NCI-H2196 treated with DMSO at 0.1 percent for 48 hours (cell line): ENCODE measurements around the gene CTDP1.

Source experiments
- DNase-seq: peaks from one replicate; lab custom pipeline; 2025; ENCODE audit not compliant: unreplicated experiment; lab: John Stamatoyannopoulos, UW

Gene CTDP1

GRCh38 chr18:79644006-79644665 lies 35.5 kb upstream of the CTDP1 start:
- peak; percentile 70 for DNase-seq

GRCh38 chr18:79644666-79645057 lies 34.9 kb upstream of the CTDP1 start:
- DNase-seq = no peak

DNA sequence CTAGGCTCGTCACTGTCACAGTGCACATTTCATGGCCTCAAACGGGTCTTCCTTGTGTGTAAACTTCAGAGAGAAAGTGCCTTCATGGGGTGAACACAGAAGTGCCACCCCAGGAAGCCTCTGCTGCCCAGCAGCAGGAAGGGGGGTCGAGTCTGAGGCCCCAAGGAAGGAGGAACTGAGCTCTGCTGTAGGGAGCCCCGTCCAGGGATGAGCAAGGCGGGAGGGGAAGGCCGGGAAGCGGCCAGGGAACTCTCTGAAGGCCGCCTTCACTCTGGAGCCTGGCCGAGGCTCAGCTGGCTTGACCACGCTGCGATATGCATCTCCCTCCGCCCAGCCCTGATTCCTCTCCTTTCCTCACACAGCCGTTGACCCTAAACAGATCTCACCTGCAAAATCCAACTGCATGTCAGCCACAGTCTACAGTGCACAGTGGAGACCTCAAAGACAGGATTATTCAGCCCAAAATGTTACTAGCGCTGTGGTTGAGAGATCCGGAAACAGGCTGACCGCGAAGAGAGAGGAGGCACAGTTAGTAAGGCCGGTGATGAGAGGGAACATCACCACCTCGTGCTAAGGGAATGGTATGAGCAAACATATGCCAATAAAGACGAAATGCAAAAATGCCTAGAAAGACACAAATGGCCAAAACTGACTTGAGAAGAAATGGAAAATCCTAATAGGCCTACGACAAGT lies 34.2 kb upstream of the CTDP1 start:
- no peak for DNase-seq

DNA sequence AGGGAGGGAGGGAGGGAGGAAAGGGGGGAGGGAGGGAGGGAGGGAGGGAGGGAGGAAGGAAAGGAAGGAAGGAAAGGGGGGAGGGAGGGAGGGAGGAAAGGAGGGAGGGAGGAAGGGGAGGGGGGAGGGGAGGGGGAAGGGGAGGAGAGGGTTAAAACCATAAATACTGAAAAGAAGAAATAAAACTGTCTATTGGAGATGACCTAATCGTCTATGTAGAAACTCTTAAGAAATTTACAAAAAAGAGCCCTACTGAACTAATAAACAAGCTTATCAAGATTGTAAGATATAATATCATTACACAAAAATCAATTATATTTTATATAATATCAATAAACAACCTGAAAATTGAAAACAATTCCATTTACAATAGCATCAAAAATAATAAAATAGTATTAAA lies 32.3 kb upstream of the CTDP1 start:
- no peak for DNase-seq

- no peak for DNase-seq
Measured at GRCh38 chr18:79650959-79651358, 28.6 kb upstream of the CTDP1 start.

DNA sequence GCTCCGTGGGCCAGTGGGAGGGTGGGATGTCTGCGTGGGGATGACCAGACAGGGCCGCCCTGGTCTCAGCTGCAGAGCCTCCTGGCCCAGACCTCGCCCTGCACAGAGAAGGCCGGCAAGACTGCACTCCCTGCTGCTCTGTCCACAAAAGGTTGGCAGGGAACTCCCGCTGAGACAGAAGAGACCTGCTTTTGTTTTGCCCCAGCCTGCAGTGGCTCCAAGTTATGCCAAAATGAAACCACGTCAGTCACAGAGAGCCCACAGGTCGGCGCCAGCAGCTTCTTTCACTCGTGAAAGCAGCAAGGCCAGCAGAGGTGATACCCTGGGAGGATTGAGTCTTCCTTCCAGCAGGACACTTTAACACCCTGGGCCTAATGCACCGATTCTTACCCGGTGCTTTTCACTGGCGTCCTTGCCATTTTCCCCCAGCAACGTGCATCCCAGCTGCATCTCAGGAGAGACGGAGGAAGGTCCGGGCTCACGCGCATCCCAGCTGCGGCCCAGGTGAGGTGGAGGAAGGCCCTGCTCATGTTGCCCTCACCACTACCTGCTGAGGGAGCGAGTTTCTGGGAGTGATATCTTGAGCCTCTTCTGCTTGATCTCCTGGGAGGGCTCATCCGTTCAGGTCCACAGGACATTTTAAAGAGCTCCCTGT lies 22.1 kb upstream of the CTDP1 start:
- peak; percentile 37 for DNase-seq

- no peak for DNase-seq
Measured at GRCh38 chr18:79658366-79658765, 21.2 kb upstream of the CTDP1 start.

- DNase-seq = no peak
Measured at GRCh38 chr18:79659733-79660132, 19.9 kb upstream of the CTDP1 start.

DNA sequence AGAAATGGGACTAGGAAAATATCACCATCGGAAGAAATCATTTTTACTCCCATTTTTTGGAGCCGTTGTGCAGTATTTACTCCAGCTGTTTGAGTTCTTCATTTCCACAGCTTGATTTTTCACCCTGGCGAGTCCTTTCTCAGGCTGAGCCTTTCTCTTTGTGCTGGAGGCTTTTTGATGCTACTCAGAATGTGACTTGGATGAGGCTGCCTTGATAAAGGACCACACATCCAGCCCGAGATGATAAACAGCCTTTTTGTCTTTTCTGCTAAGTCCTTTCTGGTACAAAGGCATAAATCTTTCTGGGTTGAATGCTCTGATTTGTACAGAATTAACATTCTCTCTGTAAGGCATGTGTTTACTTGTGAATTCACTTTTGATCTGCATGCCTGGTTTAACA lies 17.6 kb upstream of the CTDP1 start:
- DNase-seq = no peak

GRCh38 chr18:79662439-79662838 lies 17.2 kb upstream of the CTDP1 start:
- no peak for DNase-seq

DNA sequence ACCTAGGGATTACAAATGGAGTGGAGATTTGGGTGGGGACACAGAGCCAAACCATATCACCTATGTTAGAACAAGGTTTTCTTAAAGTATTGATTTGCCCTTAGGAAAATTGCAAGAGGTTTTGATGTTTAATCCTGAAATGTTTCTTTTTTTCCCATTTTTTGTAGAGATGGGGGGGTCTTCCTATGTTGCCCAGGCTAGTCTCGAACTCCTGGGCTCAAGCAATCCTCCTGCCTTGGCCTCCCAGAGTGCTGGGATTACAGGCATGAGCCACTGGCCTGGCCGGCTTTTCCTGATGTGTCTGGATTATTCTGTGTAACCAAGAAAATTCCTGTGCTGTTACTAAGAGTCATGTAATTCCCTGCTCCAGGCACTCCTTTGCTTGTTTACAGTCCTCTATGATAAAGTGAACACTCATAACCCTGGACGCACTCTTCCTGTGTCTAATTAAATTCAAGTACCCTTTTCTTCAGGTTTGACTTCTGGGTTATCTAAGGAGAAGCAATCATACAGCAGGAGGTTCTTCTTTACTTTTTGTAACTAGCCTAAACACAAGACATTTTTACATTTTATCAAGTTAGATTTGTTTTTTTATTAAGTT lies 15.0 kb upstream of the CTDP1 start:
- no peak for DNase-seq

DNA sequence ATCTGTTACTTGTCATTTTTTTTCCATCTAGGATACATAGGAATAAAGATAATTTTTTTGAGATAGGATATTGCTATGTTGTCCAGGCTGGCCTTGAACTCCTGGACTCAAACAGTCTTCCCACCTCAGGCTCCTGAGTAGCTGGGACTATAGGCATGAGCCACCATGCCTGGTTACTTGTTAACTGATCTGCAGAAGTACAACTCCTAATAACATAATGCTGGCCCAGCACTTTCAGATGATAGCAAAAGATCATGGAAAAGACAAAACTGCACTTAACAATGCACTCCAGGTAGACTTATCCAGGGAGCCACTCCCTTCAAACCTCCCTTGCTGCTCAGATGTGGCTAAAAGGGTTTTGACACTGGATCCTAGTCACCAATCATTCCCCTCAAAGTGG lies 11.4 kb upstream of the CTDP1 start:
- DNase-seq = no peak

- DNase-seq = no peak
Measured at GRCh38 chr18:79672490-79673276, 6.9 kb upstream of the CTDP1 start.

- no peak for DNase-seq
Measured at GRCh38 chr18:79677221-79677620, 2.4 kb upstream of the CTDP1 start.

DNA sequence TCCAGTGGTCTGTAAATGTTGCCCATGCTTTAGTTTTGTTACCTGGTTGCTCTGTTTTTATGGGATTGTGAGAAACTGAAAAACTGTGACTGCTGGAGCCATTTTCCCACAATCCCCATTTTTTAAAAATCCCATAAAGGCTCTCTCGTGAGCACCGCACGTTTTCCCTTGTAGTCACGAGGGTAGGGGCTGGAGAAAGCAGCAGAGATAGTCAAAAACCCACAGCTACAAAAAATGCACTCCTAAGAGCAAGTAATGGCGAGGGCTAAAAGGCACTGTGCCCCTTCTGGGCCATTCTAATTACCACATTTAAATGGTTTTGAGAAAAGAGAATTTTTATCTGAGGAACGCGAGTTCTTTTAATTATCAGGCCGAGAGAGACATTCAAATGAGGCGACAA lies 1.8 kb upstream of the CTDP1 start:
- DNase-seq = no peak

GRCh38 chr18:79678665-79679551 lies 695 bp upstream of the CTDP1 start:
- peak; percentile 95 for DNase-seq

GRCh38 chr18:79680100-79680879 lies 687 bp downstream of the CTDP1 start:
- DNase-seq = peak; percentile 17

- no peak for DNase-seq
Measured at GRCh38 chr18:79680891-79681339, 1.3 kb downstream of the CTDP1 start.
